Hepatocyte (in vitro differentiated cells): Measurements from ENCODE around the gene TOX3. TPM values are rescaled to one million over a fixed set of nuclear protein-coding genes. Genes with fewer than 3 reads are reported as not detected.
A peak's percentile ranks its signal among the peaks of the same experiment; 100 is the strongest.

ENCODE experiments used
- DNase-seq: peaks from one replicate; pipeline ENCODE4 v3.0.0-alpha.2; 2016; ENCODE audit warnings: low spot score
- H2AFZ ChIP-seq: fragments of 200-600 bp; sonication (generic); 2 replicates; pipeline ENCODE4 v1.6.0; 2016; ENCODE audit warnings: antibody characterized with exemption, mild to moderate bottlenecking
- H3K27ac ChIP-seq: fragments of 200-600 bp; sonication (generic); 2 replicates; pipeline ENCODE4 v1.5.1; 2016; ENCODE audit warnings: mild to moderate bottlenecking
- H3K27me3 ChIP-seq: fragments of 200-600 bp; sonication (generic); 2 replicates; pipeline ENCODE4 v1.6.1; 2016
- H3K36me3 ChIP-seq: fragments of 200-600 bp; sonication (generic); replicated peaks from 2 replicates; pipeline ENCODE4 v1.5.1; 2016; ENCODE audit warnings: low read depth; ENCODE audit not compliant: insufficient read depth
- H3K4me1 ChIP-seq: fragments of 200-600 bp; sonication (generic); 2 replicates; pipeline ENCODE4 v1.5.1; 2016; ENCODE audit warnings: mild to moderate bottlenecking, moderate library complexity; ENCODE audit not compliant: insufficient read depth
- H3K4me2 ChIP-seq: fragments of 200-600 bp; sonication (generic); 2 replicates; pipeline ENCODE4 v1.6.0; 2016
- H3K4me3 ChIP-seq: fragments of 200-600 bp; sonication (generic); 2 replicates; pipeline ENCODE4 v1.5.1; 2016; ENCODE audit warnings: mild to moderate bottlenecking
- H3K79me2 ChIP-seq: fragments of 200-600 bp; sonication (generic); 2 replicates; pipeline ENCODE4 v1.6.0; 2017; ENCODE audit warnings: mild to moderate bottlenecking
- H3K9me2 ChIP-seq: fragments of 200-600 bp; sonication (generic); replicated peaks from 2 replicates; pipeline ENCODE4 v1.6.0; 2017; ENCODE audit warnings: mild to moderate bottlenecking; ENCODE audit not compliant: insufficient read depth
- H3K9me3 ChIP-seq: fragments of 200-600 bp; sonication (generic); 2 replicates; pipeline ENCODE4 v1.5.1; 2016; ENCODE audit warnings: low read depth, mild to moderate bottlenecking
- H4K20me1 ChIP-seq: fragments of 200-600 bp; sonication (generic); 2 replicates; pipeline ENCODE4 v1.6.0; 2016; ENCODE audit warnings: mild to moderate bottlenecking; ENCODE audit not compliant: insufficient read depth, poor library complexity, severe bottlenecking
- CTCF ChIP-seq: fragments of 200-600 bp; sonication (generic); IDR thresholded peaks from 2 replicates; pipeline ENCODE4 v1.5.1; 2016; ENCODE audit warnings: antibody characterized with exemption, mild to moderate bottlenecking; ENCODE audit not compliant: poor library complexity
- EZH2 ChIP-seq: fragments of 200-600 bp; sonication (generic); IDR thresholded peaks from 2 replicates; pipeline ENCODE4 v1.6.1; 2016; ENCODE audit warnings: antibody characterized with exemption, mild to moderate bottlenecking, borderline replicate concordance
- EZH2phosphoT487 ChIP-seq: fragments of 200-600 bp; sonication (generic); IDR thresholded peaks from one replicate; pipeline ENCODE4 v1.6.1; 2018; ENCODE audit warnings: antibody characterized with exemption, mild to moderate bottlenecking, low read depth, moderate library complexity; ENCODE audit not compliant: unreplicated experiment, severe bottlenecking
- WGBS: methylation state at CpG from one replicate; pipeline ENCODE4 v1.1.6; 2016; ENCODE audit warnings: low lambda C conversion rate; ENCODE audit errors: missing lambda C conversion rate; 5-methylcytosine and 5-hydroxymethylcytosine counted together
- polyA plus RNA-seq: library from polyadenylated mRNA; unstranded; fragments of >200 nt; fragmentation: Nextera tagmentation; extraction: Ambion mirVana; gene quantifications from 2 replicates; pipeline ENCODE4 v1.2.1, GENCODE V29; 2016
- total RNA-seq: library from RNA; depleted of rRNA; stranded (reverse); fragments of >200 nt; gene quantifications from 2 replicates; pipeline ENCODE4 v1.2.3, GENCODE V29; 2014

TOX3 gene
- total and polyA plus RNA-seq, 2 experiments from 2014 or later, result 11.8 to 23.6 TPM

GRCh38 chr16:52572656-52573055 lies 25.7 kb upstream of the TOX3 start:
- TF ChIP-seq EZH2 (no peak), CTCF (no peak), EZH2phosphoT487 (no peak)
- Histone ChIP-seq H3K27ac (peak overlapping the region; percentile 96), H3K79me2 (no peaks in the 10 kb centered on the region), H3K9me2 (no peaks in the 10 kb centered on the region), H2AFZ (no peak overlapping the region), H3K4me1 (peaks cover 12% of the 10 kb centered on the region), H4K20me1 (no peaks in the 10 kb centered on the region), H3K4me3 (no peak overlapping the region), H3K9me3 (no peaks in the 10 kb centered on the region), H3K27me3 (no peaks in the 10 kb centered on the region), H3K36me3 (no peaks in the 10 kb centered on the region), H3K4me2 (no peak overlapping the region)
- DNase-seq, result no peak
- 100% methylated on average over 1 of the region's 1 CpG for WGBS

- no peak for DNase-seq
- no peak overlapping the region for H3K4me3 ChIP-seq
- TF ChIP-seq EZH2, result no peak
- TF ChIP-seq CTCF, result no peak
- no peak for TF ChIP-seq EZH2phosphoT487
- 91% methylated on average over 4 of the region's 4 CpGs for WGBS
- no peak overlapping the region for H3K4me2 ChIP-seq
- H3K36me3 ChIP-seq, result no peaks in the 10 kb centered on the region
- H3K9me2 ChIP-seq, result no peaks in the 10 kb centered on the region
- H4K20me1 ChIP-seq, result no peaks in the 10 kb centered on the region
- H3K9me3 ChIP-seq, result no peaks in the 10 kb centered on the region
- H3K79me2 ChIP-seq, result no peaks in the 10 kb centered on the region
- H2AFZ ChIP-seq, result no peak overlapping the region
- H3K27ac ChIP-seq, result no peak overlapping the region
- peaks cover 12% of the 10 kb centered on the region for H3K4me1 ChIP-seq
- no peaks in the 10 kb centered on the region for H3K27me3 ChIP-seq
Measured at GRCh38 chr16:52570495-52571091, 23.6 kb upstream of the TOX3 start.

- no peaks in the 10 kb centered on the region for H3K79me2 ChIP-seq
- H3K36me3 ChIP-seq, result no peaks in the 10 kb centered on the region
- H2AFZ ChIP-seq, result no peak overlapping the region
- H3K4me3 ChIP-seq, result no peak overlapping the region
- no peak for DNase-seq
- no peak overlapping the region for H3K4me2 ChIP-seq
- H3K27me3 ChIP-seq, result no peaks in the 10 kb centered on the region
- peaks cover 14% of the 10 kb centered on the region for H3K4me1 ChIP-seq
- TF ChIP-seq CTCF (no peak), EZH2phosphoT487 (no peak), EZH2 (no peak)
- no peak overlapping the region for H3K27ac ChIP-seq
- 84% methylated on average over 2 of the region's 2 CpGs for WGBS
- no peaks in the 10 kb centered on the region for H3K9me2 ChIP-seq
- H4K20me1 ChIP-seq, result no peaks in the 10 kb centered on the region
- no peaks in the 10 kb centered on the region for H3K9me3 ChIP-seq
Measured at GRCh38 chr16:52569701-52570100, 22.8 kb upstream of the TOX3 start.
